Fibroblast of skin of left quadriceps (primary cell): ENCODE measurements around the gene TEKT5.
A peak's percentile ranks its signal among the peaks of the same experiment; 100 is the strongest.

Experiments
- DNase-seq, 2 experiments: peaks; one replicate each; pipeline ENCODE4 v3.0.0-alpha.2; 2013; ENCODE audit warnings: low read depth in 2 of 2

Gene TEKT5

GRCh38 chr16:10579965-10580882, 114.5 kb downstream of the TEKT5 start, which contains the start of gene EMP2:
EMP2 (minus strand) TSS chr16:10580598; CDS start chr16:10547617, 32,981 bp downstream.
- peak; percentile 39 to 51 for DNase-seq

DNA sequence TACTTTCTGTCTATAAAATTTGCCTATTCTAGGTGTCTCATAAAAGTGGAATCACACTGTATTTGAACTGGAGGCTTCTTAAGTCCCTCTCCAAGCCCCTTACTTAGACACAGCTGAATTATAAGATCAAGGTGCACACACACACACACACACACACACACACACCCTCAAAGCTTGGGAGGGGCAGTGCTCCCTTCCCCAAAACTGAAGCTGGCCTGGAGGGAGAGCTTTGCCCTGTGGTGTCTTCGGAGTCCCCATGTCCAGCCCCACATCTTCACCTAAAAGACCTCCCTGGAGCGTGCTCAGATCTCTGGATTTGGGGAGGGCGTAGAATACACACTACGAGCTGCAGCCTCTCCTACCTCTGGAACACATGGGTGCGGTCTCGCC, 115.2 kb downstream of the TEKT5 start:
- DNase-seq, result no peak

- no peak for DNase-seq
Observed at GRCh38 chr16:10578474-10579316, 116.0 kb downstream of the TEKT5 start.
